B cell (primary cell): ENCODE results near the gene UBR4. TPM values are rescaled to one million over a fixed set of nuclear protein-coding genes. Genes with fewer than 3 reads are reported as not detected.

Experiments used
- ATAC-seq: fragments of 200-7000 bp; cut with Tn5 transposase; one replicate; pipeline ENCODE4 v1.10.0; 2021; ENCODE audit warnings: low read depth, mild to moderate bottlenecking, moderate number of reproducible peaks, moderate library complexity
- CTCF ChIA-PET: fragments of 350-600 bp; sonication (Branson Sonifier 250); formaldehyde crosslinking; loops from one replicate; lab custom pipeline; 2021; ENCODE audit warnings: antibody characterized with exemption, inconsistent platforms; lab: Charles Lee
- POLR2A ChIA-PET: fragments of 350-600 bp; sonication (Branson Sonifier 250); formaldehyde crosslinking; loops from one replicate; lab custom pipeline; 2021; ENCODE audit warnings: antibody characterized with exemption; lab: Charles Lee
- DNase-seq: peaks from one replicate; pipeline ENCODE4 v3.0.0; 2013
- H2AFZ ChIP-seq: 2 replicates; pipeline ENCODE4 v1.6.1; 2012; ENCODE audit warnings: mild to moderate bottlenecking, low read depth, low read length; ENCODE audit not compliant: insufficient read depth, poor library complexity, severe bottlenecking
- H3K27ac ChIP-seq, 2 donors: 1 replicate in 1 of 2; 2 replicates in 1 of 2; pipeline ENCODE4 v1.5.1; 2012 to 2013; ENCODE audit warnings: low read length in 2 of 2, mild to moderate bottlenecking in 2 of 2, moderate library complexity in 1 of 2
- H3K27me3 ChIP-seq, 4 experiments: fragments of 200-600 bp in 1 of 4; sonication (generic) in 1 of 4; replicated peaks in 1 of 4; 1 replicate in 2 of 4; 2 replicates in 2 of 4; pipeline versions ENCODE4 v1.6.1 to v1.7.0; 2013 to 2016; ENCODE audit warnings: low read length in 3 of 4, mild to moderate bottlenecking in 2 of 4, mixed read lengths in 1 of 4, moderate library complexity in 1 of 4; ENCODE audit not compliant: insufficient read depth in 4 of 4, control insufficient read depth in 3 of 4; ENCODE audit errors: control extremely low read depth in 1 of 4
- H3K36me3 ChIP-seq, 2 experiments: replicated peaks in 1 of 2; 1 replicate in 1 of 2; 2 replicates in 1 of 2; pipeline versions ENCODE4 v1.6.1 to v1.7.1; 2013; ENCODE audit warnings: low read length in 1 of 2; ENCODE audit not compliant: insufficient read depth in 2 of 2, control insufficient read depth in 1 of 2; ENCODE audit errors: control extremely low read depth in 1 of 2, extremely low read depth in 1 of 2
- H3K4me1 ChIP-seq, 2 donors: fragments of 200-600 bp in 1 of 2; sonication (generic) in 1 of 2; 1 replicate in 1 of 2; 2 replicates in 1 of 2; pipeline versions ENCODE4 v1.5.1 to v1.6.1; 2013 to 2017; ENCODE audit warnings: low read length in 2 of 2; ENCODE audit not compliant: control insufficient read depth in 2 of 2, insufficient read depth in 2 of 2
- H3K4me2 ChIP-seq: replicated peaks from 2 replicates; pipeline ENCODE3; 2012; ENCODE audit warnings: mild to moderate bottlenecking, low read depth, low read length; ENCODE audit not compliant: poor library complexity, severe bottlenecking
- H3K4me3 ChIP-seq, 5 experiments: fragments of 200-600 bp in 1 of 5; sonication (generic) in 1 of 5; 1 replicate in 3 of 5; 2 replicates in 2 of 5; pipeline versions ENCODE4 v1.5.1 to v1.7.0; 2011 to 2016; ENCODE audit warnings: low read length in 4 of 5, mild to moderate bottlenecking in 4 of 5, low read depth in 2 of 5, control low read depth in 1 of 5, moderate library complexity in 1 of 5; ENCODE audit not compliant: insufficient read depth in 1 of 5; ENCODE audit errors: control extremely low read depth in 1 of 5, extremely low read depth in 1 of 5
- H3K79me2 ChIP-seq: fragments of 200-600 bp; sonication (generic); one replicate; pipeline ENCODE4 v1.6.0; 2016; ENCODE audit warnings: low read length; ENCODE audit not compliant: control insufficient read depth, insufficient read depth
- H3K9ac ChIP-seq: fragments of 200-600 bp; sonication (generic); 2 replicates; pipeline ENCODE4 v1.6.1; 2017; ENCODE audit warnings: mild to moderate bottlenecking, low read length, moderate library complexity
- H3K9me3 ChIP-seq, 3 donors: one replicate each; pipeline versions ENCODE4 v1.6.1 to v1.7.1; 2013; ENCODE audit warnings: low read length in 2 of 3; ENCODE audit not compliant: control insufficient read depth in 2 of 3, insufficient read depth in 1 of 3; ENCODE audit errors: control extremely low read depth in 1 of 3
- H4K20me1 ChIP-seq: 2 replicates; pipeline ENCODE4 v1.6.0; 2012; ENCODE audit warnings: mild to moderate bottlenecking, low read length; ENCODE audit not compliant: insufficient read depth, control insufficient read depth, poor library complexity, severe bottlenecking
- H3K27ac Mint-ChIP-seq: one replicate; pipeline ENCODE4 v1.8.0; 2021; ENCODE audit warnings: mixed read lengths
- H3K27me3 Mint-ChIP-seq: one replicate; pipeline ENCODE4 v1.8.0; 2021; ENCODE audit warnings: mixed read lengths
- H3K4me1 Mint-ChIP-seq: one replicate; pipeline ENCODE4 v1.8.0; 2021; ENCODE audit warnings: mixed read lengths
- H3K4me3 Mint-ChIP-seq: one replicate; pipeline ENCODE4 v1.8.0; 2021; ENCODE audit warnings: mixed read lengths
- H3K9me3 Mint-ChIP-seq: one replicate; pipeline ENCODE4 v1.8.0; 2022; ENCODE audit warnings: mixed read lengths; ENCODE audit not compliant: insufficient read depth
- CTCF ChIP-seq: fragments of 200-600 bp; IDR thresholded peaks from one replicate; pipeline ENCODE4 v1.8.0; 2022; ENCODE audit warnings: antibody characterized with exemption, mild to moderate bottlenecking
- EZH2 ChIP-seq: IDR thresholded peaks from 2 replicates; pipeline ENCODE4 v1.6.1; 2012; ENCODE audit warnings: borderline replicate concordance, low read depth, mild to moderate bottlenecking, moderate library complexity, low read length; ENCODE audit not compliant: insufficient read depth, poor library complexity, severe bottlenecking
- WGBS: methylation state at CpG from one replicate; pipeline ENCODE4 v1.1.5; 2013; ENCODE audit warnings: missing lambda C conversion rate; ENCODE audit not compliant: insufficient coverage; 5-methylcytosine and 5-hydroxymethylcytosine counted together
- intact Hi-C: fragments of 100-400 bp; cut with micrococcal nuclease; formaldehyde crosslinking; loops from one replicate; pipeline ENCODE4 v1.10.0; 2022
- polyA plus RNA-seq: library from polyadenylated mRNA; depleted of rRNA; stranded (reverse); fragments of >200 nt; gene quantifications from 2 replicates; pipeline ENCODE4 v1.2.3, GENCODE V29; 2012
- total RNA-seq, 2 donors: library from RNA; stranded (reverse); fragments of 120-200 nt in 1 of 2; gene quantifications; 1 replicate in 1 of 2; 2 replicates in 1 of 2; pipeline versions ENCODE4 v1.2.3 to v1.2.4, GENCODE V29; 2013 to 2022

The UBR4 gene
- total and polyA plus RNA-seq, 2 donors (not counting 1 experiment from before 2014, with no cell fraction given) = 90.0 to 190 TPM

DNA sequence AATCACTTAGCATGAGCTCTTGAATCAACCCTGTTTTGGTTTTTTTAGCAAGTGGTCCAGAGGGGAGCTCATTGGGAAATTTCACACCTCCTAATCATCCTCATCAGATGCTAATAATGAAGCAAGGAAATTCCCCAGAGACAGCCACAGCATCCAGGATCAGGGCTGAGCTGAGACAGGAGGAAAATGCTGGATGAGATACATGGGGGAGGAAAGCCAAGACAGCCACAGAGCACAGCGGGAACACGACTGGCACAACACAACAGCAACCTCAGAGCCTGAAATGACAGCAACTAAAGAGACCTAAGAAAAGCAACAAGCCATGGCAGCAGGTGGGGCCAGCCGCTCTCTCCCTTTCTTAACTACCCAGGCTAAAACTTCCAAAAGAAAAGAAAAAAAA lies 70.4 kb downstream of the UBR4 start:
- Mint-ChIP-seq H3K27ac (no peak overlapping the region), H3K9me3 (no peaks in the 10 kb centered on the region), H3K27me3 (no peaks in the 10 kb centered on the region), H3K4me3 (no peak overlapping the region), H3K4me1 (no peaks in the 10 kb centered on the region)
- intact Hi-C loops = no loop called here
- Histone ChIP-seq H3K4me2 (no peak overlapping the region), H3K9ac (no peak overlapping the region), H3K36me3 (peaks cover 38 to 89% of the 10 kb centered on the region in 2 experiments), H3K79me2 (no peaks in the 10 kb centered on the region), H3K27ac (no peak overlapping the region), H3K27me3 (no peaks in the 10 kb centered on the region), H3K4me3 (no peak overlapping the region), H3K4me1 (no peaks in the 10 kb centered on the region), H4K20me1 (no peaks in the 10 kb centered on the region), H2AFZ (no peak overlapping the region), H3K9me3 (no peaks in the 10 kb centered on the region)
- 100% methylated on average over 1 of the region's 3 CpGs for WGBS
- POLR2A ChIA-PET = no interaction called here
- ATAC-seq (no peak), DNase-seq (no peak)
- CTCF ChIA-PET = interaction anchor here (1.5 kb wide), 1 partner anchor 102 kb away, joined by 4 read pairs; no protein-coding TSS in a partner anchor
- TF ChIP-seq CTCF (no peak), EZH2 (no peak)

- no peaks in the 10 kb centered on the region for H4K20me1 ChIP-seq
- H3K4me3 ChIP-seq = no peak overlapping the region
- no peak for ATAC-seq
- no peak for DNase-seq
- no peak overlapping the region for H2AFZ ChIP-seq
- no peaks in the 10 kb centered on the region for H3K9me3 ChIP-seq
- H3K27me3 ChIP-seq = no peaks in the 10 kb centered on the region
- Mint-ChIP-seq H3K27ac (no peak overlapping the region), H3K27me3 (no peaks in the 10 kb centered on the region), H3K4me3 (no peak overlapping the region), H3K4me1 (no peaks in the 10 kb centered on the region), H3K9me3 (peaks cover 3% of the 10 kb centered on the region)
- ChIA-PET CTCF (interaction anchor here (1.5 kb wide), 1 partner anchor 102 kb away, joined by 4 read pairs; no protein-coding TSS in a partner anchor), POLR2A (no interaction called here)
- WGBS = 100% methylated on average over 4 of the region's 13 CpGs
- no peak overlapping the region for H3K9ac ChIP-seq
- no peak overlapping the region for H3K4me2 ChIP-seq
- TF ChIP-seq CTCF = no peak
- no peaks in the 10 kb centered on the region for H3K79me2 ChIP-seq
- H3K27ac ChIP-seq = no peak overlapping the region
- intact Hi-C loops = no loop called here
- peaks cover 38 to 88% of the 10 kb centered on the region in 2 experiments for H3K36me3 ChIP-seq
- no peaks in the 10 kb centered on the region for H3K4me1 ChIP-seq
These were observed 71.0 kb downstream of the UBR4 start for GRCh38 chr1:19138958-19139581.
